B cell (primary cell): Measurements from ENCODE around the gene KRI1. TPM values are rescaled to one million over a fixed set of nuclear protein-coding genes. Genes with fewer than 3 reads are reported as not detected.
"Not testable (repeated sequence)": the region's sequence is repeated elsewhere in the genome, so short reads cannot be mapped to it uniquely, and the experiment has no call there.

Experiments used
- ATAC-seq: fragments of 200-7000 bp; cut with Tn5 transposase; one replicate; pipeline ENCODE4 v1.10.0; 2021; ENCODE audit warnings: low read depth, mild to moderate bottlenecking, moderate number of reproducible peaks, moderate library complexity
- CTCF ChIA-PET: fragments of 350-600 bp; sonication (Branson Sonifier 250); formaldehyde crosslinking; loops from one replicate; lab custom pipeline; 2021; ENCODE audit warnings: antibody characterized with exemption, inconsistent platforms; lab: Charles Lee
- POLR2A ChIA-PET: fragments of 350-600 bp; sonication (Branson Sonifier 250); formaldehyde crosslinking; loops from one replicate; lab custom pipeline; 2021; ENCODE audit warnings: antibody characterized with exemption; lab: Charles Lee
- DNase-seq: peaks from one replicate; pipeline ENCODE4 v3.0.0; 2013
- H2AFZ ChIP-seq: 2 replicates; pipeline ENCODE4 v1.6.1; 2012; ENCODE audit warnings: mild to moderate bottlenecking, low read depth, low read length; ENCODE audit not compliant: insufficient read depth, poor library complexity, severe bottlenecking
- H3K27ac ChIP-seq, 2 donors: 1 replicate in 1 of 2; 2 replicates in 1 of 2; pipeline ENCODE4 v1.5.1; 2012 to 2013; ENCODE audit warnings: low read length in 2 of 2, mild to moderate bottlenecking in 2 of 2, moderate library complexity in 1 of 2
- H3K27me3 ChIP-seq, 4 experiments: fragments of 200-600 bp in 1 of 4; sonication (generic) in 1 of 4; replicated peaks in 1 of 4; 1 replicate in 2 of 4; 2 replicates in 2 of 4; pipeline versions ENCODE4 v1.6.1 to v1.7.0; 2013 to 2016; ENCODE audit warnings: low read length in 3 of 4, mild to moderate bottlenecking in 2 of 4, mixed read lengths in 1 of 4, moderate library complexity in 1 of 4; ENCODE audit not compliant: insufficient read depth in 4 of 4, control insufficient read depth in 3 of 4; ENCODE audit errors: control extremely low read depth in 1 of 4
- H3K36me3 ChIP-seq, 2 experiments: replicated peaks in 1 of 2; 1 replicate in 1 of 2; 2 replicates in 1 of 2; pipeline versions ENCODE4 v1.6.1 to v1.7.1; 2013; ENCODE audit warnings: low read length in 1 of 2; ENCODE audit not compliant: insufficient read depth in 2 of 2, control insufficient read depth in 1 of 2; ENCODE audit errors: control extremely low read depth in 1 of 2, extremely low read depth in 1 of 2
- H3K4me1 ChIP-seq, 2 donors: fragments of 200-600 bp in 1 of 2; sonication (generic) in 1 of 2; 1 replicate in 1 of 2; 2 replicates in 1 of 2; pipeline versions ENCODE4 v1.5.1 to v1.6.1; 2013 to 2017; ENCODE audit warnings: low read length in 2 of 2; ENCODE audit not compliant: control insufficient read depth in 2 of 2, insufficient read depth in 2 of 2
- H3K4me2 ChIP-seq: replicated peaks from 2 replicates; pipeline ENCODE3; 2012; ENCODE audit warnings: mild to moderate bottlenecking, low read depth, low read length; ENCODE audit not compliant: poor library complexity, severe bottlenecking
- H3K4me3 ChIP-seq, 5 experiments: fragments of 200-600 bp in 1 of 5; sonication (generic) in 1 of 5; 1 replicate in 3 of 5; 2 replicates in 2 of 5; pipeline versions ENCODE4 v1.5.1 to v1.7.0; 2011 to 2016; ENCODE audit warnings: low read length in 4 of 5, mild to moderate bottlenecking in 4 of 5, low read depth in 2 of 5, control low read depth in 1 of 5, moderate library complexity in 1 of 5; ENCODE audit not compliant: insufficient read depth in 1 of 5; ENCODE audit errors: control extremely low read depth in 1 of 5, extremely low read depth in 1 of 5
- H3K79me2 ChIP-seq: fragments of 200-600 bp; sonication (generic); one replicate; pipeline ENCODE4 v1.6.0; 2016; ENCODE audit warnings: low read length; ENCODE audit not compliant: control insufficient read depth, insufficient read depth
- H3K9ac ChIP-seq: fragments of 200-600 bp; sonication (generic); 2 replicates; pipeline ENCODE4 v1.6.1; 2017; ENCODE audit warnings: mild to moderate bottlenecking, low read length, moderate library complexity
- H3K9me3 ChIP-seq, 3 donors: one replicate each; pipeline versions ENCODE4 v1.6.1 to v1.7.1; 2013; ENCODE audit warnings: low read length in 2 of 3; ENCODE audit not compliant: control insufficient read depth in 2 of 3, insufficient read depth in 1 of 3; ENCODE audit errors: control extremely low read depth in 1 of 3
- H4K20me1 ChIP-seq: 2 replicates; pipeline ENCODE4 v1.6.0; 2012; ENCODE audit warnings: mild to moderate bottlenecking, low read length; ENCODE audit not compliant: insufficient read depth, control insufficient read depth, poor library complexity, severe bottlenecking
- H3K27ac Mint-ChIP-seq: one replicate; pipeline ENCODE4 v1.8.0; 2021; ENCODE audit warnings: mixed read lengths
- H3K27me3 Mint-ChIP-seq: one replicate; pipeline ENCODE4 v1.8.0; 2021; ENCODE audit warnings: mixed read lengths
- H3K4me1 Mint-ChIP-seq: one replicate; pipeline ENCODE4 v1.8.0; 2021; ENCODE audit warnings: mixed read lengths
- H3K4me3 Mint-ChIP-seq: one replicate; pipeline ENCODE4 v1.8.0; 2021; ENCODE audit warnings: mixed read lengths
- H3K9me3 Mint-ChIP-seq: one replicate; pipeline ENCODE4 v1.8.0; 2022; ENCODE audit warnings: mixed read lengths; ENCODE audit not compliant: insufficient read depth
- CTCF ChIP-seq: fragments of 200-600 bp; IDR thresholded peaks from one replicate; pipeline ENCODE4 v1.8.0; 2022; ENCODE audit warnings: antibody characterized with exemption, mild to moderate bottlenecking
- EZH2 ChIP-seq: IDR thresholded peaks from 2 replicates; pipeline ENCODE4 v1.6.1; 2012; ENCODE audit warnings: borderline replicate concordance, low read depth, mild to moderate bottlenecking, moderate library complexity, low read length; ENCODE audit not compliant: insufficient read depth, poor library complexity, severe bottlenecking
- WGBS: methylation state at CpG from one replicate; pipeline ENCODE4 v1.1.5; 2013; ENCODE audit warnings: missing lambda C conversion rate; ENCODE audit not compliant: insufficient coverage; 5-methylcytosine and 5-hydroxymethylcytosine counted together
- intact Hi-C: fragments of 100-400 bp; cut with micrococcal nuclease; formaldehyde crosslinking; loops from one replicate; pipeline ENCODE4 v1.10.0; 2022
- polyA plus RNA-seq: library from polyadenylated mRNA; depleted of rRNA; stranded (reverse); fragments of >200 nt; gene quantifications from 2 replicates; pipeline ENCODE4 v1.2.3, GENCODE V29; 2012
- total RNA-seq, 2 donors: library from RNA; stranded (reverse); fragments of 120-200 nt in 1 of 2; gene quantifications; 1 replicate in 1 of 2; 2 replicates in 1 of 2; pipeline versions ENCODE4 v1.2.3 to v1.2.4, GENCODE V29; 2013 to 2022

KRI1 gene
- total and polyA plus RNA-seq, 2 donors (not counting 1 experiment from before 2014, with no cell fraction given) = 46.7 to 62.8 TPM

GRCh38 chr19:10543059-10543419, 22.8 kb downstream of the KRI1 start:
- H2AFZ ChIP-seq = peak overlapping the region; percentile 98
- peak overlapping the region in 4 of 5 experiments; percentile 55 to 88 (median 78) for H3K4me3 ChIP-seq
- DNase-seq (no peak), ATAC-seq (no peak)
- 60% methylated on average over 6 of the region's 8 CpGs for WGBS
- H3K27ac ChIP-seq = peak overlapping the region in 1 of 2 donors; percentile 34
- ChIA-PET POLR2A (interaction anchor here (0.7 to 1.8 kb wide), 9 partner anchors 10 to 115 kb away, joined by 3 to 8 read pairs (median 4); partner anchors contain the start of gene KRI1), CTCF (interaction anchor here (0.7 to 5.3 kb wide), 14 partner anchors 10 to 156 kb away, joined by 3 to 73 read pairs (median 5); partner anchors contain the start of genes CDKN2D and KRI1)
- H3K36me3 ChIP-seq = peaks cover 0 to 6% of the 10 kb centered on the region in 2 experiments
- no peaks in the 10 kb centered on the region for H3K9me3 ChIP-seq
- H3K4me1 ChIP-seq = peaks cover 12 to 19% of the 10 kb centered on the region in 2 donors
- Mint-ChIP-seq H3K27ac (peak overlapping the region; percentile 83), H3K27me3 (peaks cover 12% of the 10 kb centered on the region), H3K9me3 (no peaks in the 10 kb centered on the region), H3K4me1 (peaks cover 16% of the 10 kb centered on the region), H3K4me3 (peak overlapping the region; percentile 87)
- intact Hi-C loops = loop anchor here (1.0 to 5.0 kb wide), 4 partner anchors 23 to 140 kb away; partner anchors contain the start of genes CDC37 and KRI1
- no peak for TF ChIP-seq EZH2
- TF ChIP-seq CTCF = no peak
- peak overlapping the region; percentile 91 for H3K4me2 ChIP-seq
- peaks cover 0 to 11% (median 0%) of the 10 kb centered on the region in 4 experiments for H3K27me3 ChIP-seq
- H3K79me2 ChIP-seq = peaks cover 29% of the 10 kb centered on the region
- peaks cover 12% of the 10 kb centered on the region for H4K20me1 ChIP-seq
- H3K9ac ChIP-seq = peak overlapping the region; percentile 94

- not testable (repeated sequence) for H3K4me1 Mint-ChIP-seq, H3K36me3 ChIP-seq
Measured at GRCh38 chr19:10539016-10539415, 26.8 kb downstream of the KRI1 start.

More at GRCh38 chr19:10539016-10539415, 26.8 kb downstream of the KRI1 start:
- H3K4me3 Mint-ChIP-seq, H3K4me3 ChIP-seq, H3K9me3 ChIP-seq, ATAC-seq, H2AFZ ChIP-seq, H3K27ac Mint-ChIP-seq, H4K20me1 ChIP-seq, H3K9ac ChIP-seq, DNase-seq, POLR2A ChIA-PET, H3K4me2 ChIP-seq, intact Hi-C loops, H3K9me3 Mint-ChIP-seq, H3K79me2 ChIP-seq, H3K27ac ChIP-seq, H3K4me1 ChIP-seq: not testable (repeated sequence)
- WGBS = 11% methylated on average over 6 of the region's 9 CpGs
- H3K27me3 Mint-ChIP-seq = peaks cover 16% of the 10 kb centered on the region
- CTCF ChIA-PET = interaction anchor here (0.8 to 5.3 kb wide), 2 partner anchors 33 to 133 kb away, joined by 3 to 73 read pairs; no protein-coding TSS in a partner anchor
- peaks cover 0 to 16% (median 1%) of the 10 kb centered on the region in 4 experiments for H3K27me3 ChIP-seq
